Testis (tissue), 3 donors: ENCODE results near the gene CACNA2D3. TPM values are rescaled to one million over a fixed set of nuclear protein-coding genes. Genes with fewer than 3 reads are reported as not detected.

Experiments used
- DNase-seq: peaks from one replicate; pipeline ENCODE4 v3.0.0-alpha.2; 2019
- H3K27ac ChIP-seq, 2 donors: fragments of 200-600 bp; sonication (generic); one replicate each; pipeline ENCODE4 v1.5.1; 2019
- H3K27me3 ChIP-seq: fragments of 200-600 bp; sonication (generic); one replicate; pipeline ENCODE4 v1.5.1; 2019
- H3K36me3 ChIP-seq: fragments of 200-600 bp; sonication (generic); one replicate; pipeline ENCODE4 v1.5.1; 2017; ENCODE audit warnings: low read depth; ENCODE audit errors: missing control alignments
- H3K4me1 ChIP-seq: fragments of 200-600 bp; sonication (generic); one replicate; pipeline ENCODE4 v1.5.1; 2019
- H3K4me3 ChIP-seq, 2 donors: fragments of 200-600 bp; sonication (generic); one replicate each; pipeline ENCODE4 v1.5.1; 2017 to 2019
- H3K9me3 ChIP-seq: fragments of 200-600 bp; sonication (generic); one replicate; pipeline ENCODE4 v1.5.1; 2017
- CTCF ChIP-seq, 3 experiments: fragments of 450-650 bp in 2 of 3; fragments of 200-600 bp in 1 of 3; sonication (generic) in 1 of 3; IDR thresholded peaks; one replicate each; pipeline ENCODE4 v1.5.1; 2016 to 2019; ENCODE audit warnings: antibody characterized with exemption in 3 of 3, mild to moderate bottlenecking in 2 of 3, moderate library complexity in 1 of 3
- POLR2A ChIP-seq: fragments of 450-650 bp; IDR thresholded peaks from one replicate; pipeline ENCODE4 v1.6.1; 2017; ENCODE audit warnings: antibody characterized with exemption, mild to moderate bottlenecking, moderate library complexity
- WGBS, 2 donors: methylation state at CpG; one replicate each; pipeline ENCODE4 v1.1.5; 2018; 5-methylcytosine and 5-hydroxymethylcytosine counted together
- intact Hi-C: fragments of 100-400 bp; cut with DNase I; formaldehyde crosslinking; loops from one replicate; pipeline ENCODE4 v1.15.1; 2023; ENCODE audit warnings: low total_unique reads
- polyA plus RNA-seq: library from polyadenylated mRNA; stranded (reverse); fragments of 350-450 nt; fragmentation: Illumina TruSeq; extraction: RNeasy Lipid Tissue Mini Kit (QIAGEN cat#74804); gene quantifications from one replicate; pipeline ENCODE4 v1.2.3, GENCODE V29; 2014; ENCODE audit warnings: low read depth, low replicate concordance; ENCODE audit not compliant: insufficient read depth
- total RNA-seq, 2 donors: library from RNA; depleted of rRNA; stranded (reverse); fragments of >200 nt; gene quantifications; one replicate each; pipeline ENCODE4 v1.2.3, GENCODE V29; 2016

CACNA2D3 gene
- total and polyA plus RNA-seq, 3 donors from 2014 or later: 10.1 to 16.5 (median 11.2) TPM

- Histone ChIP-seq H3K9me3 (no peaks in the 10 kb centered on the region), H3K27me3 (no peaks in the 10 kb centered on the region), H3K27ac (no peak overlapping the region), H3K4me3 (no peak overlapping the region), H3K4me1 (no peaks in the 10 kb centered on the region), H3K36me3 (no peaks in the 10 kb centered on the region)
- no peak for DNase-seq
- intact Hi-C loops: no loop called here
- TF ChIP-seq POLR2A (no peak), CTCF (IDR thresholded peaks at IDR 0.05) (no peak)
- 93 to 96% methylated on average over 3 of the region's 3 CpGs for WGBS, 2 donors
These were observed 663.6 kb downstream of the CACNA2D3 start for GRCh38 chr3:54785976-54786375.

- Histone ChIP-seq H3K27me3 (no peaks in the 10 kb centered on the region), H3K27ac (no peak overlapping the region), H3K36me3 (no peaks in the 10 kb centered on the region), H3K4me1 (no peaks in the 10 kb centered on the region), H3K4me3 (no peak overlapping the region), H3K9me3 (no peaks in the 10 kb centered on the region)
- no peak for TF ChIP-seq CTCF (IDR thresholded peaks at IDR 0.05)
- intact Hi-C loops: no loop called here
- no peak for DNase-seq
- WGBS, 2 donors: 88% methylated on average over 3 of the region's 3 CpGs
These were observed 667.7 kb downstream of the CACNA2D3 start for GRCh38 chr3:54790051-54790450.

GRCh38 chr3:54791501-54792156 lies 669.3 kb downstream of the CACNA2D3 start:
- TF ChIP-seq CTCF (IDR thresholded peaks at IDR 0.05) (no peak), POLR2A (no peak)
- Histone ChIP-seq H3K9me3 (no peaks in the 10 kb centered on the region), H3K4me3 (no peak overlapping the region), H3K27ac (no peak overlapping the region), H3K36me3 (no peaks in the 10 kb centered on the region), H3K27me3 (no peaks in the 10 kb centered on the region), H3K4me1 (no peaks in the 10 kb centered on the region)
- intact Hi-C loops: no loop called here
- DNase-seq: no peak
- 75% methylated on average over 2 of the region's 2 CpGs for WGBS, 2 donors

GRCh38 chr3:54792584-54792983 lies 670.2 kb downstream of the CACNA2D3 start:
- Histone ChIP-seq H3K27me3 (no peaks in the 10 kb centered on the region), H3K27ac (no peak overlapping the region), H3K9me3 (no peaks in the 10 kb centered on the region), H3K36me3 (no peaks in the 10 kb centered on the region), H3K4me1 (no peaks in the 10 kb centered on the region), H3K4me3 (no peak overlapping the region)
- DNase-seq: no peak
- TF ChIP-seq CTCF (IDR thresholded peaks at IDR 0.05): no peak
- no peak for TF ChIP-seq POLR2A
- WGBS, 2 donors: 90 to 91% methylated on average over 4 of the region's 4 CpGs
- intact Hi-C loops: no loop called here

GRCh38 chr3:54793171-54793570 lies 670.8 kb downstream of the CACNA2D3 start:
- WGBS, 2 donors: 79 to 81% methylated on average over 6 of the region's 6 CpGs
- Histone ChIP-seq H3K4me3 (no peak overlapping the region), H3K36me3 (no peaks in the 10 kb centered on the region), H3K27ac (no peak overlapping the region), H3K4me1 (no peaks in the 10 kb centered on the region), H3K27me3 (no peaks in the 10 kb centered on the region), H3K9me3 (no peaks in the 10 kb centered on the region)
- intact Hi-C loops: no loop called here
- no peak for TF ChIP-seq POLR2A
- TF ChIP-seq CTCF (IDR thresholded peaks at IDR 0.05): no peak
- no peak for DNase-seq
